ENCODE measurements around the gene RBM47. TPM values are rescaled to one million over a fixed set of nuclear protein-coding genes. Genes with fewer than 3 reads are reported as not detected.
A peak's percentile ranks its signal among the peaks of the same experiment; 100 is the strongest.
"Not testable (repeated sequence)": the region's sequence is repeated elsewhere in the genome, so short reads cannot be mapped to it uniquely, and the experiment has no call there.

RBM47 gene
- total RNA-seq, 1 donor from 2014 or later: 4.6 TPM

GRCh38 chr4:40550196-40550595 lies 79.5 kb downstream of the RBM47 start:
- Mint-ChIP-seq H3K36me3 (ENCODE audit: low read depth, unreplicated experiment) (no peaks in the 10 kb centered on the region), H3K27ac (ENCODE audit: unreplicated experiment) (no peak overlapping the region), H3K4me3 (ENCODE audit: unreplicated experiment) (no peak overlapping the region), H3K9me3 (ENCODE audit: unreplicated experiment) (no peaks in the 10 kb centered on the region), H3K27me3 (ENCODE audit: unreplicated experiment) (no peaks in the 10 kb centered on the region), H3K4me1 (ENCODE audit: unreplicated experiment) (peaks cover 29% of the 10 kb centered on the region)
- no peak for DNase-seq (ENCODE audit: low spot score)
- TF ChIP-seq CTCF (IDR thresholded peaks at IDR 0.05; ENCODE audit: unreplicated experiment): no peak

- DNase-seq (ENCODE audit: low spot score): no peak
- Mint-ChIP-seq H3K4me3 (ENCODE audit: unreplicated experiment) (no peak overlapping the region), H3K4me1 (ENCODE audit: unreplicated experiment) (peaks cover 19% of the 10 kb centered on the region), H3K36me3 (ENCODE audit: low read depth, unreplicated experiment) (no peaks in the 10 kb centered on the region), H3K9me3 (ENCODE audit: unreplicated experiment) (no peaks in the 10 kb centered on the region), H3K27ac (ENCODE audit: unreplicated experiment) (peak overlapping the region; percentile 1), H3K27me3 (ENCODE audit: unreplicated experiment) (no peaks in the 10 kb centered on the region)
- no peak for TF ChIP-seq CTCF (IDR thresholded peaks at IDR 0.05; ENCODE audit: unreplicated experiment)
These were observed 81.4 kb downstream of the RBM47 start for GRCh38 chr4:40548256-40548655.

GRCh38 chr4:40547789-40548132 lies 81.9 kb downstream of the RBM47 start:
- Mint-ChIP-seq H3K36me3 (ENCODE audit: low read depth, unreplicated experiment) (no peaks in the 10 kb centered on the region), H3K27me3 (ENCODE audit: unreplicated experiment) (no peaks in the 10 kb centered on the region), H3K4me1 (ENCODE audit: unreplicated experiment) (peaks cover 18% of the 10 kb centered on the region), H3K9me3 (ENCODE audit: unreplicated experiment) (no peaks in the 10 kb centered on the region), H3K4me3 (ENCODE audit: unreplicated experiment) (no peak overlapping the region), H3K27ac (ENCODE audit: unreplicated experiment) (no peak overlapping the region)
- DNase-seq (ENCODE audit: low spot score): no peak
- TF ChIP-seq CTCF (IDR thresholded peaks at IDR 0.05; ENCODE audit: unreplicated experiment): no peak

GRCh38 chr4:40546969-40547788 lies 82.5 kb downstream of the RBM47 start:
- Mint-ChIP-seq H3K27me3 (ENCODE audit: unreplicated experiment) (no peaks in the 10 kb centered on the region), H3K4me3 (ENCODE audit: unreplicated experiment) (no peak overlapping the region), H3K36me3 (ENCODE audit: low read depth, unreplicated experiment) (no peaks in the 10 kb centered on the region), H3K27ac (ENCODE audit: unreplicated experiment) (no peak overlapping the region), H3K9me3 (ENCODE audit: unreplicated experiment) (no peaks in the 10 kb centered on the region), H3K4me1 (ENCODE audit: unreplicated experiment) (peaks cover 13% of the 10 kb centered on the region)
- TF ChIP-seq CTCF (IDR thresholded peaks at IDR 0.05; ENCODE audit: unreplicated experiment): no peak
- no peak for DNase-seq (ENCODE audit: low spot score)

- Mint-ChIP-seq H3K27ac (ENCODE audit: unreplicated experiment) (no peak overlapping the region), H3K36me3 (ENCODE audit: low read depth, unreplicated experiment) (no peaks in the 10 kb centered on the region), H3K4me1 (ENCODE audit: unreplicated experiment) (peaks cover 13% of the 10 kb centered on the region), H3K9me3 (ENCODE audit: unreplicated experiment) (no peaks in the 10 kb centered on the region), H3K27me3 (ENCODE audit: unreplicated experiment) (no peaks in the 10 kb centered on the region), H3K4me3 (ENCODE audit: unreplicated experiment) (no peak overlapping the region)
- no peak for DNase-seq (ENCODE audit: low spot score)
- no peak for TF ChIP-seq CTCF (IDR thresholded peaks at IDR 0.05; ENCODE audit: unreplicated experiment)
These were observed 83.2 kb downstream of the RBM47 start for GRCh38 chr4:40546506-40546905.

- not testable (repeated sequence) for H3K4me3 Mint-ChIP-seq (ENCODE audit: unreplicated experiment); H3K36me3 Mint-ChIP-seq (ENCODE audit: low read depth, unreplicated experiment); H3K27ac Mint-ChIP-seq (ENCODE audit: unreplicated experiment); H3K27me3 Mint-ChIP-seq (ENCODE audit: unreplicated experiment); H3K4me1 Mint-ChIP-seq (ENCODE audit: unreplicated experiment); H3K9me3 Mint-ChIP-seq (ENCODE audit: unreplicated experiment); DNase-seq (ENCODE audit: low spot score)
These were observed 84.2 kb downstream of the RBM47 start for GRCh38 chr4:40545487-40545886.

Measured in endothelial cell (in vitro differentiated cells).